Measurements from ENCODE around the gene ITSN2.

GRCh38 chr2:24359129-24360049, 947 bp downstream of the ITSN2 start:
- TF ChIP-seq EZH2 (IDR thresholded peaks at IDR 0.05; ENCODE audit: borderline replicate concordance) (no peak), EZH2phosphoT487 (IDR thresholded peaks at IDR 0.05; ENCODE audit: low read depth, severe bottlenecking, unreplicated experiment) (no peak), CTCF (IDR thresholded peaks at IDR 0.05; ENCODE audit: poor library complexity) (no peak)

Data from hepatocyte (in vitro differentiated cells).